Activated CD8-positive, alpha-beta memory T cell treated with anti-CD3 and anti-CD28 coated beads, Interleukin-2, amount 10 ng/mL, durations not matched to agents 7 days and 5 days (primary cell): ENCODE measurements around the gene PHYKPL. TPM values are rescaled to one million over a fixed set of nuclear protein-coding genes. Genes with fewer than 3 reads are reported as not detected.

Source experiments
- ATAC-seq: fragments of 150-1000 bp; cut with Tn5 transposase; one replicate; pipeline ENCODE4 v1.10.0; 2021; ENCODE audit warnings: moderate library complexity
- CTCF ChIA-PET: fragments of 350-600 bp; sonication (Branson Sonifier 250); formaldehyde crosslinking; loops from one replicate; lab custom pipeline; 2021; ENCODE audit warnings: antibody characterized with exemption; lab: Charles Lee
- DNase-seq: peaks from one replicate; pipeline ENCODE4 v3.0.0-alpha.2; 2020
- H3K27ac Mint-ChIP-seq: one replicate; pipeline ENCODE4 v1.8.0; 2021; ENCODE audit warnings: mild to moderate bottlenecking, mixed read lengths
- H3K27me3 Mint-ChIP-seq: one replicate; pipeline ENCODE4 v1.8.0; 2021; ENCODE audit warnings: mixed read lengths
- H3K36me3 Mint-ChIP-seq: one replicate; pipeline ENCODE4 v1.8.0; 2021; ENCODE audit warnings: mild to moderate bottlenecking, mixed read lengths
- H3K4me1 Mint-ChIP-seq: one replicate; pipeline ENCODE4 v1.8.0; 2021; ENCODE audit warnings: mixed read lengths
- H3K4me3 Mint-ChIP-seq: one replicate; pipeline ENCODE4 v1.8.0; 2021; ENCODE audit warnings: mild to moderate bottlenecking, moderate library complexity, mixed read lengths
- H3K9me3 Mint-ChIP-seq: one replicate; pipeline ENCODE4 v1.8.0; 2022; ENCODE audit warnings: low read depth, mixed read lengths
- total RNA-seq, 2 experiments: library from RNA; stranded (reverse); gene quantifications; one replicate each; pipeline ENCODE4 v1.2.3, GENCODE V29; 2021

Gene PHYKPL
- total RNA-seq, 2 experiments from 2014 or later, result 117 to 120 TPM

DNA sequence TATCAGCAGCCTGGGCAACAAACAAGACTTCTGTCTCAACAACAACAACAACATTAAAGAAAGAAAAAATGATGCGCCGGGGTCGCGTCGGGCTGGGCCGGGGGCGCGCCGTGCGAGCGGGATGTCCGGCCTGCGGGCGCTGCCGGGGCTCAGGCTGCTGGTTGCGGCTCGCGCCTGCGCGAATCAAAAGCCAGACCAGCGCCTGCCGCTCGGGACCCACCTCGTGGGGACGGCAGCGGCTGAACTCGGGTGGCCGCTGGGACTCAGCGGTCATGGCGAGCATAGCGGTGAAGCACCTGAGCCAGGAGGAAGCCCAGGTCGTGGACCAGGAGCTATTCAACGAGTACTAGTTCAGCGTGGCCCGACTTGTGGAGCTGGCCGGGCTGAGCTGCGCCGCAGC, 67.0 kb downstream of the PHYKPL start:
- no peaks in the 10 kb centered on the region for H3K9me3 Mint-ChIP-seq
- DNase-seq (no peak), ATAC-seq (no peak)
- peaks cover 8% of the 10 kb centered on the region for H3K4me1 Mint-ChIP-seq
- peaks cover 31% of the 10 kb centered on the region for H3K27me3 Mint-ChIP-seq
- CTCF ChIA-PET, result interaction anchor here (0.9 to 6.0 kb wide), 2 partner anchors 17 to 90 kb away, joined by 3 to 34 read pairs; no protein-coding TSS in a partner anchor
- no peak overlapping the region for H3K4me3 Mint-ChIP-seq
- H3K36me3 Mint-ChIP-seq, result no peaks in the 10 kb centered on the region
- H3K27ac Mint-ChIP-seq, result no peak overlapping the region

DNA sequence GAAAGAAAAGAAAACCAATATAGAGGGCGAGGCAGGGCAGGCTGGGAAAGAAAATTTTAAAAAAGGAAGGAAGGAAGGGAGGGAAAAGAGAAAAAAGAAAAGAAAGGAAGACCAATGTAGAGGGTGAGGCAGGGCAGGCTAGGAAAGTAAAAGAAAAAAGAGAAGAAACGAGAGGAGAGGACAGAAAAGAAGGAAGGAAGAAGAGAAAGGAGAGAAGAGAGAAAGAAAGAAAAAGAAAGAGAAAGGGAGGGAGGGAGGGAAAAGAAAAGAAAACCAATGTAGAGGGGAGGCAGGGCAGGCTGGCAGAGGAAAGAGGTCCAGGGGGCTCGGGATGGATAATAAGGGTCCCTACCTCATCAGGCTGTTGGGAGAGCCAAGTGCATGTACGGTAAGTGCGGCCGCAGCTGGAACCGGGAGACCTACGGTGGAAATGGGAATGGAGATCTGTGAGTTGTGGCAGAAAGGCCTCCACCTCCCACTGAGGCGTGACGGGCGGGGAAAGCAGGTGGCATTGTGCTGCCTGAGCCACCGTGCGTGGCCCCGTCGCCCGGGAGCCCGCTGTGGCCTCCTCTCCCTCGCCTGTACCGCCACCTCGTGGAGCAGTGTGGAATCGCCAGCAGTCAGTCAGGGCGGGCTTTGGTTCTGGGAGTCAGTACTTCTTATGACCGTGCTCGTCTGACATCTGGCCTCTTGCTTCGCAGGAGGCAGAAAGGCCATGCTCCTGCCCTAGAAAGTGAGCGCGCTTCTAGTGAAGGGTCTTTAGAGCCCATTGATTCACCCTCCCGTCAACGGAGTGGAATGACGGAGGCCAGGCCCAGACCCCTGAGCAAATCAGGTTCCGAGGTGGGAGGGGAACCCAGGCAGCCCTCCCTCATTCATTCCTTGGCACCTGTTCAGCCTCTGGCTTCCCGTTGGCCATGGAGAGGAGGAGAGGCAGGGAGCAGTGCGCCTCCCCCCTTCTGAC, 68.5 kb downstream of the PHYKPL start:
- Mint-ChIP-seq H3K36me3 (no peaks in the 10 kb centered on the region), H3K27ac (no peak overlapping the region), H3K4me1 (peaks cover 8% of the 10 kb centered on the region), H3K9me3 (no peaks in the 10 kb centered on the region), H3K4me3 (peak overlapping the region; percentile 5), H3K27me3 (peaks cover 29% of the 10 kb centered on the region)
- CTCF ChIA-PET, result interaction anchor here (0.7 to 3.3 kb wide), 8 partner anchors 11 to 101 kb away, joined by 3 to 29 read pairs (median 5); partner anchors contain the start of gene NHP2
- peak; percentile 92 for DNase-seq
- peak; percentile 99 for ATAC-seq

DNA sequence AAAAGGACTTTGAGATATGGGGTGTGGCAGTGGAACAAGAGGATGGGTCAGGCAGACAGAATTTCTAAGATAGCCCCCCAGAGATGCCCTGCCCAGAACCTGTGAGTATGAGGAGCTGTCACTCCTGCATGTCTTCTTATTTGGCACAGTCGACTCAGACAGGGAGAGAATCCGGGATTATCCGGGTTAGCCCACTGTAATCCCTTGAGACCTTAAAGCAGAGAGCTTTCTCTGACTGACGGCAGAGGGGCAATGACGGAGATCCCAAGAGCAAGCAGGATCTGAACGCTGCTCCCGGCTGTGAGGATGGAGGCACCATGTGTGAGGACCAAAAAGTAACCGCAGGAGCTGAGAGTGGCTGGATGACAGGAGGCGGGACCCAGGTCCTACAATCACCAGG, 70.1 kb downstream of the PHYKPL start:
- DNase-seq, result no peak
- Mint-ChIP-seq H3K4me1 (peaks cover 8% of the 10 kb centered on the region), H3K27me3 (peaks cover 26% of the 10 kb centered on the region), H3K27ac (no peak overlapping the region), H3K4me3 (no peak overlapping the region), H3K9me3 (no peaks in the 10 kb centered on the region), H3K36me3 (no peaks in the 10 kb centered on the region)
- CTCF ChIA-PET, result interaction anchor here (0.6 to 3.3 kb wide), 8 partner anchors 9 to 1769 kb away, joined by 3 to 29 read pairs (median 3); partner anchors contain the start of gene NHP2
- no peak for ATAC-seq

DNA sequence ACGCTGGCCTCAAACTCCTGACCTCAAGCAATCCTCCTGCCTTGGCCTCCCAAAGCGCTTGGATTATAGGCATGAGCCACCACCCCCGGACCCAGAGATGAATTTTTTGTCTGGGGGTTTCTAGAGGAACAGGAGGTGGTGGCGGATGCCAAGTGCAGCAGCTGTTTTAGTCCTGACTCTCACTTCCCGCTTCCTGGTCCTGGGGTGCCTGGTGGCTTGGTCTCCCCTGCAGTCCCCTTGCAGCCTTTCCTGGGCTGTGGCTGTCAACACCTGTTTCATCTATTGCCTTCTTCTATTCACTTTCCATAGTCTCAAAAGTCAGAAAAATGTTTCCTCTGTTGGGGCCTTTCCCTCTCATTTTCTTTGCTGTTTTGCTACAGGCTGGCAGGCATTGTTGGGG, 72.4 kb downstream of the PHYKPL start:
- no peak overlapping the region for H3K27ac Mint-ChIP-seq
- ATAC-seq (no peak), DNase-seq (no peak)
- no peak overlapping the region for H3K4me3 Mint-ChIP-seq
- CTCF ChIA-PET, result no interaction called here
- peaks cover 8% of the 10 kb centered on the region for H3K4me1 Mint-ChIP-seq
- H3K9me3 Mint-ChIP-seq, result no peaks in the 10 kb centered on the region
- H3K36me3 Mint-ChIP-seq, result no peaks in the 10 kb centered on the region
- peaks cover 23% of the 10 kb centered on the region for H3K27me3 Mint-ChIP-seq

Other genes starting within 250 kb of the PHYKPL start
- gene PROP1, start 236.6 kb downstream of the PHYKPL start, total RNA-seq, result not detected
- 1 to 10 TPM in 1 of 2 experiments, under 1 TPM in 1; 0.99 to 1.1 TPM for gene N4BP3, start 119.3 kb downstream of the PHYKPL start, total RNA-seq
- 1 to 10 TPM; 3.7 to 5.6 TPM for gene RMND5B, start 101.8 kb downstream of the PHYKPL start, total RNA-seq
- 100 to 1,000 TPM; 144 to 168 TPM for gene NHP2, start 78.9 kb downstream of the PHYKPL start, total RNA-seq
- not detected for gene GMCL2, start 45.4 kb downstream of the PHYKPL start, total RNA-seq
- gene HNRNPAB, start 28.3 kb downstream of the PHYKPL start, total RNA-seq, result 100 to 1,000 TPM; 268 to 391 TPM